B cell (primary cell): Measurements from ENCODE around the gene EXOC4. TPM values are rescaled to one million over a fixed set of nuclear protein-coding genes. Genes with fewer than 3 reads are reported as not detected.

ENCODE experiments used
- ATAC-seq: fragments of 200-7000 bp; cut with Tn5 transposase; one replicate; pipeline ENCODE4 v1.10.0; 2021; ENCODE audit warnings: low read depth, mild to moderate bottlenecking, moderate number of reproducible peaks, moderate library complexity
- CTCF ChIA-PET: fragments of 350-600 bp; sonication (Branson Sonifier 250); formaldehyde crosslinking; loops from one replicate; lab custom pipeline; 2021; ENCODE audit warnings: antibody characterized with exemption, inconsistent platforms; lab: Charles Lee
- POLR2A ChIA-PET: fragments of 350-600 bp; sonication (Branson Sonifier 250); formaldehyde crosslinking; loops from one replicate; lab custom pipeline; 2021; ENCODE audit warnings: antibody characterized with exemption; lab: Charles Lee
- DNase-seq: peaks from one replicate; pipeline ENCODE4 v3.0.0; 2013
- H2AFZ ChIP-seq: 2 replicates; pipeline ENCODE4 v1.6.1; 2012; ENCODE audit warnings: mild to moderate bottlenecking, low read depth, low read length; ENCODE audit not compliant: insufficient read depth, poor library complexity, severe bottlenecking
- H3K27ac ChIP-seq, 2 donors: 1 replicate in 1 of 2; 2 replicates in 1 of 2; pipeline ENCODE4 v1.5.1; 2012 to 2013; ENCODE audit warnings: low read length in 2 of 2, mild to moderate bottlenecking in 2 of 2, moderate library complexity in 1 of 2
- H3K27me3 ChIP-seq, 4 experiments: fragments of 200-600 bp in 1 of 4; sonication (generic) in 1 of 4; replicated peaks in 1 of 4; 1 replicate in 2 of 4; 2 replicates in 2 of 4; pipeline versions ENCODE4 v1.6.1 to v1.7.0; 2013 to 2016; ENCODE audit warnings: low read length in 3 of 4, mild to moderate bottlenecking in 2 of 4, mixed read lengths in 1 of 4, moderate library complexity in 1 of 4; ENCODE audit not compliant: insufficient read depth in 4 of 4, control insufficient read depth in 3 of 4; ENCODE audit errors: control extremely low read depth in 1 of 4
- H3K36me3 ChIP-seq, 2 experiments: replicated peaks in 1 of 2; 1 replicate in 1 of 2; 2 replicates in 1 of 2; pipeline versions ENCODE4 v1.6.1 to v1.7.1; 2013; ENCODE audit warnings: low read length in 1 of 2; ENCODE audit not compliant: insufficient read depth in 2 of 2, control insufficient read depth in 1 of 2; ENCODE audit errors: control extremely low read depth in 1 of 2, extremely low read depth in 1 of 2
- H3K4me1 ChIP-seq, 2 donors: fragments of 200-600 bp in 1 of 2; sonication (generic) in 1 of 2; 1 replicate in 1 of 2; 2 replicates in 1 of 2; pipeline versions ENCODE4 v1.5.1 to v1.6.1; 2013 to 2017; ENCODE audit warnings: low read length in 2 of 2; ENCODE audit not compliant: control insufficient read depth in 2 of 2, insufficient read depth in 2 of 2
- H3K4me2 ChIP-seq: replicated peaks from 2 replicates; pipeline ENCODE3; 2012; ENCODE audit warnings: mild to moderate bottlenecking, low read depth, low read length; ENCODE audit not compliant: poor library complexity, severe bottlenecking
- H3K4me3 ChIP-seq, 5 experiments: fragments of 200-600 bp in 1 of 5; sonication (generic) in 1 of 5; 1 replicate in 3 of 5; 2 replicates in 2 of 5; pipeline versions ENCODE4 v1.5.1 to v1.7.0; 2011 to 2016; ENCODE audit warnings: low read length in 4 of 5, mild to moderate bottlenecking in 4 of 5, low read depth in 2 of 5, control low read depth in 1 of 5, moderate library complexity in 1 of 5; ENCODE audit not compliant: insufficient read depth in 1 of 5; ENCODE audit errors: control extremely low read depth in 1 of 5, extremely low read depth in 1 of 5
- H3K79me2 ChIP-seq: fragments of 200-600 bp; sonication (generic); one replicate; pipeline ENCODE4 v1.6.0; 2016; ENCODE audit warnings: low read length; ENCODE audit not compliant: control insufficient read depth, insufficient read depth
- H3K9ac ChIP-seq: fragments of 200-600 bp; sonication (generic); 2 replicates; pipeline ENCODE4 v1.6.1; 2017; ENCODE audit warnings: mild to moderate bottlenecking, low read length, moderate library complexity
- H3K9me3 ChIP-seq, 3 donors: one replicate each; pipeline versions ENCODE4 v1.6.1 to v1.7.1; 2013; ENCODE audit warnings: low read length in 2 of 3; ENCODE audit not compliant: control insufficient read depth in 2 of 3, insufficient read depth in 1 of 3; ENCODE audit errors: control extremely low read depth in 1 of 3
- H4K20me1 ChIP-seq: 2 replicates; pipeline ENCODE4 v1.6.0; 2012; ENCODE audit warnings: mild to moderate bottlenecking, low read length; ENCODE audit not compliant: insufficient read depth, control insufficient read depth, poor library complexity, severe bottlenecking
- H3K27ac Mint-ChIP-seq: one replicate; pipeline ENCODE4 v1.8.0; 2021; ENCODE audit warnings: mixed read lengths
- H3K27me3 Mint-ChIP-seq: one replicate; pipeline ENCODE4 v1.8.0; 2021; ENCODE audit warnings: mixed read lengths
- H3K4me1 Mint-ChIP-seq: one replicate; pipeline ENCODE4 v1.8.0; 2021; ENCODE audit warnings: mixed read lengths
- H3K4me3 Mint-ChIP-seq: one replicate; pipeline ENCODE4 v1.8.0; 2021; ENCODE audit warnings: mixed read lengths
- H3K9me3 Mint-ChIP-seq: one replicate; pipeline ENCODE4 v1.8.0; 2022; ENCODE audit warnings: mixed read lengths; ENCODE audit not compliant: insufficient read depth
- EZH2 ChIP-seq: IDR thresholded peaks from 2 replicates; pipeline ENCODE4 v1.6.1; 2012; ENCODE audit warnings: borderline replicate concordance, low read depth, mild to moderate bottlenecking, moderate library complexity, low read length; ENCODE audit not compliant: insufficient read depth, poor library complexity, severe bottlenecking
- WGBS: methylation state at CpG from one replicate; pipeline ENCODE4 v1.1.5; 2013; ENCODE audit warnings: missing lambda C conversion rate; ENCODE audit not compliant: insufficient coverage; 5-methylcytosine and 5-hydroxymethylcytosine counted together
- intact Hi-C: fragments of 100-400 bp; cut with micrococcal nuclease; formaldehyde crosslinking; loops from one replicate; pipeline ENCODE4 v1.10.0; 2022
- polyA plus RNA-seq: library from polyadenylated mRNA; depleted of rRNA; stranded (reverse); fragments of >200 nt; gene quantifications from 2 replicates; pipeline ENCODE4 v1.2.3, GENCODE V29; 2012
- total RNA-seq, 2 donors: library from RNA; stranded (reverse); fragments of 120-200 nt in 1 of 2; gene quantifications; 1 replicate in 1 of 2; 2 replicates in 1 of 2; pipeline versions ENCODE4 v1.2.3 to v1.2.4, GENCODE V29; 2013 to 2022
- TF ChIP-seq, protein P1 (sequence below): fragments of 200-600 bp; IDR thresholded peaks from one replicate; pipeline ENCODE4 v1.8.0; 2022; ENCODE audit warnings: antibody characterized with exemption, mild to moderate bottlenecking

Gene EXOC4
- total and polyA plus RNA-seq, 2 donors (not counting 1 experiment from before 2014, with no cell fraction given): 16.7 to 135 TPM

DNA sequence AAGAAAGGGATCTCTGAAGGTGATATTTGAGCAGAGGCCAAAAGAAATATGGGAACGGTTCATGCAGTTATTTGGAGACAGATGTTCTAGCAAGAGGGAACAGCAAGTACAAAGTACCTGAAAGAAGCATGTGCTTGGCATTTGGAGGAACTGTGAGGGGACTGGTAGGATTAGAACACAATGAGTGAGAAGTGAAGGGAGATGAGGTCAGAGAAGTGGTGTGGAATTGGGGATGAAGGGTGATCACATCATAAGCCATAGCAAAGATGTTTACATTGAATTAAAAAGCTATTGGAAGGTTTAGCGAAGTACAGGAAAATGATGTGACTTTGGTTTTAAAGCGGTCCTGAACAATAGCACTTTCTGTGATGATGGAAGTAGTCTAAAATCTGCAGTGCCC is 471.8 kb downstream of the EXOC4 start:
- H3K4me2 ChIP-seq: no peak overlapping the region
- DNase-seq (no peak), ATAC-seq (no peak)
- ChIA-PET CTCF (no interaction called here), POLR2A (no interaction called here)
- Mint-ChIP-seq H3K4me1 (no peaks in the 10 kb centered on the region), H3K9me3 (no peaks in the 10 kb centered on the region), H3K27ac (no peak overlapping the region), H3K27me3 (no peaks in the 10 kb centered on the region), H3K4me3 (no peak overlapping the region)
- no peak overlapping the region for H3K27ac ChIP-seq
- H3K36me3 ChIP-seq: no peaks in the 10 kb centered on the region
- H3K9ac ChIP-seq: no peak overlapping the region
- 100% methylated on average over 2 of the region's 3 CpGs for WGBS
- H3K9me3 ChIP-seq: no peaks in the 10 kb centered on the region
- H3K4me1 ChIP-seq: no peaks in the 10 kb centered on the region
- TF ChIP-seq EZH2: no peak
- TF ChIP-seq, protein P1, sequence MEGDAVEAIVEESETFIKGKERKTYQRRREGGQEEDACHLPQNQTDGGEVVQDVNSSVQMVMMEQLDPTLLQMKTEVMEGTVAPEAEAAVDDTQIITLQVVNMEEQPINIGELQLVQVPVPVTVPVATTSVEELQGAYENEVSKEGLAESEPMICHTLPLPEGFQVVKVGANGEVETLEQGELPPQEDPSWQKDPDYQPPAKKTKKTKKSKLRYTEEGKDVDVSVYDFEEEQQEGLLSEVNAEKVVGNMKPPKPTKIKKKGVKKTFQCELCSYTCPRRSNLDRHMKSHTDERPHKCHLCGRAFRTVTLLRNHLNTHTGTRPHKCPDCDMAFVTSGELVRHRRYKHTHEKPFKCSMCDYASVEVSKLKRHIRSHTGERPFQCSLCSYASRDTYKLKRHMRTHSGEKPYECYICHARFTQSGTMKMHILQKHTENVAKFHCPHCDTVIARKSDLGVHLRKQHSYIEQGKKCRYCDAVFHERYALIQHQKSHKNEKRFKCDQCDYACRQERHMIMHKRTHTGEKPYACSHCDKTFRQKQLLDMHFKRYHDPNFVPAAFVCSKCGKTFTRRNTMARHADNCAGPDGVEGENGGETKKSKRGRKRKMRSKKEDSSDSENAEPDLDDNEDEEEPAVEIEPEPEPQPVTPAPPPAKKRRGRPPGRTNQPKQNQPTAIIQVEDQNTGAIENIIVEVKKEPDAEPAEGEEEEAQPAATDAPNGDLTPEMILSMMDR: no peak
- H4K20me1 ChIP-seq: no peaks in the 10 kb centered on the region
- no peaks in the 10 kb centered on the region for H3K27me3 ChIP-seq
- H3K4me3 ChIP-seq: no peak overlapping the region
- no peak overlapping the region for H2AFZ ChIP-seq
- no peaks in the 10 kb centered on the region for H3K79me2 ChIP-seq
- intact Hi-C loops: no loop called here

DNA sequence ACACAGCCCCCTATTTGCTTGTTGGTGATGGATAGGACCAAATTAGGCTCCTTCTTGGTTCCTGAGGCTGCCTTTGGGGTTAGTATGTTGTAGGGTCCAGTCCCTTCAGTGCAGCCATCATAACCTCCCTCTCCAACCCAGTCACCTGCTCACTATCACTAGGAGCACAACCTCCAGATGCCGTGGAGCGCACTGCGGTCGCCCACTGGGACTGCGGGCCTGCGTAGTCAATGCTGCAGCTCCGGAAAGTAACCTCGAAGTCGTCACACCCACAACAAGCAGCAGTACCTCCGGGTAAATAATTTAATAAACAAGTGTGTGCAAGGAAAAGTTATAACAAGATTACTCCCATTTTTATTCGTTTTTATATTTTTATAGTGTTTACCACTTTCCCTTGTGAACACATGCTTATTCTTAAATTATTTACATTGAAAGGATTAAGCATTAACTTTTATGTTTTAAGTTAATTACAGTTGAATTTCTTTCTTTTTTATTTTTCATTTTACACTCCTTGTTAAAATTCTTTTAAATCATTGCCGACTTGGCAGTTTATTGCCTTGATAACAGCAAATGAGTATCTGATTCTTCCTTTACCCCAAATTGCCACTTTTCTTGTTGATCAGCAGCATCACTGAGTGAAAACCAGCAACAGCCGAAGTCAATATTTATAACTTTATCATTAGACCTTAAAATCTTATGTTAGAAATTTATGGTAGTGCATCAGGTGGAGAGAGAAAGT is 474.8 kb downstream of the EXOC4 start:
- Mint-ChIP-seq H3K4me3 (no peak overlapping the region), H3K4me1 (no peaks in the 10 kb centered on the region), H3K27me3 (no peaks in the 10 kb centered on the region), H3K27ac (no peak overlapping the region), H3K9me3 (no peaks in the 10 kb centered on the region)
- ChIA-PET POLR2A (no interaction called here), CTCF (no interaction called here)
- Histone ChIP-seq H4K20me1 (no peaks in the 10 kb centered on the region), H3K4me2 (no peak overlapping the region), H3K27ac (no peak overlapping the region), H3K4me3 (no peak overlapping the region), H3K79me2 (no peaks in the 10 kb centered on the region), H3K36me3 (peaks cover 0 to 4% of the 10 kb centered on the region in 2 experiments), H2AFZ (no peak overlapping the region), H3K27me3 (no peaks in the 10 kb centered on the region), H3K9me3 (no peaks in the 10 kb centered on the region), H3K9ac (no peak overlapping the region), H3K4me1 (no peaks in the 10 kb centered on the region)
- intact Hi-C loops: no loop called here
- 80% methylated on average over 5 of the region's 13 CpGs for WGBS
- no peak for ATAC-seq
- no peak for TF ChIP-seq EZH2
- TF ChIP-seq, protein P1: no peak
- no peak for DNase-seq
